A549 (cell line): ENCODE data around the gene WDR38. TPM values are rescaled to one million over a fixed set of nuclear protein-coding genes. Genes with fewer than 3 reads are reported as not detected.

Experiments used
- ATAC-seq, 2 experiments: fragments of 200-7000 bp in 1 of 2; fragments of >200 bp in 1 of 2; cut with Nextera tagmentation in 1 of 2; cut with Tn5 transposase in 1 of 2; 3 replicates each; pipeline versions ENCODE4 v1.8.0 to v1.9.1; 2018 to 2020; ENCODE audit warnings: mild to moderate bottlenecking in 1 of 2, moderate library complexity in 1 of 2
- CTCF ChIA-PET: fragments of 300-600 bp; sonication (Branson Sonifier 250); formaldehyde crosslinking; extraction: SDS; loops from one replicate; lab custom pipeline; 2021; ENCODE audit warnings: antibody characterized with exemption, inconsistent platforms; lab: Yijun Ruan, JAX
- POLR2A ChIA-PET: fragments of 350-600 bp; formaldehyde crosslinking; extraction: SDS; loops from one replicate; lab custom pipeline; 2021; ENCODE audit warnings: antibody characterized with exemption, inconsistent platforms; lab: Yijun Ruan, JAX
- DNase-seq, 2 experiments: peaks; one replicate each; pipeline versions ENCODE4 v3.0.0 to v3.0.0-alpha.2; 2011 to 2016; ENCODE audit warnings: low read depth in 1 of 2, low spot score in 1 of 2
- FAIRE-seq: peaks from 2 replicates; lab custom pipeline; 2011; peaks lifted over from hg19 to GRCh38; lab: Jason Lieb, UNC
- H3K27ac ChIP-seq, 2 experiments: fragments of >200 bp; sonication (Bioruptor Twin); formaldehyde crosslinking; 3 replicates each; pipeline ENCODE4 v1.5.1; 2016 to 2017
- H3K4me1 ChIP-seq: fragments of >200 bp; sonication (Bioruptor Twin); formaldehyde crosslinking; 3 replicates; pipeline ENCODE4 v1.6.1; 2016
- H3K4me2 ChIP-seq: fragments of >200 bp; sonication (Bioruptor Twin); formaldehyde crosslinking; 3 replicates; pipeline ENCODE4 v1.6.1; 2016
- H3K4me3 ChIP-seq: fragments of >200 bp; sonication (Bioruptor Twin); formaldehyde crosslinking; 3 replicates; pipeline ENCODE4 v1.5.1; 2016
- H3K9me3 ChIP-seq: fragments of >200 bp; sonication (Bioruptor Twin); formaldehyde crosslinking; 3 replicates; pipeline ENCODE4 v1.6.1; 2016
- CTCF ChIP-seq: fragments of >200 bp; sonication (Bioruptor Twin); formaldehyde crosslinking; IDR thresholded peaks from 3 replicates; pipeline ENCODE4 v1.5.1; 2016
- E2F6 ChIP-seq: IDR thresholded peaks from 2 replicates; pipeline ENCODE4 v1.6.1; 2012; ENCODE audit warnings: low read depth, borderline replicate concordance
- EHF ChIP-seq: fragments of 250-450 bp; sonication (Bioruptor Pico); IDR thresholded peaks from 2 replicates; pipeline ENCODE4 v1.5.0; 2020; ENCODE audit warnings: mild to moderate bottlenecking
- ELK1 ChIP-seq: fragments of 150-350 bp; IDR thresholded peaks from 2 replicates; pipeline ENCODE4 v1.6.1; 2014; ENCODE audit warnings: low read depth, mild to moderate bottlenecking, low read length
- FOSB ChIP-seq: fragments of 250-450 bp; sonication (Bioruptor Pico); IDR thresholded peaks from 2 replicates; pipeline ENCODE4 v1.5.0; 2020; ENCODE audit warnings: mild to moderate bottlenecking, moderate library complexity
- GATA3 ChIP-seq: IDR thresholded peaks from 2 replicates; pipeline ENCODE4 v1.6.1; 2012; ENCODE audit warnings: borderline replicate concordance
- HEYL ChIP-seq: fragments of 250-450 bp; sonication (Bioruptor Pico); IDR thresholded peaks from 2 replicates; pipeline ENCODE4 v1.8.0; 2021; ENCODE audit warnings: mild to moderate bottlenecking, moderate library complexity
- HOXB13 ChIP-seq: fragments of 250-450 bp; sonication (Bioruptor Pico); IDR thresholded peaks from 2 replicates; pipeline ENCODE4 v1.5.0; 2020; ENCODE audit warnings: low read depth, mild to moderate bottlenecking, moderate library complexity
- MAX ChIP-seq: IDR thresholded peaks from 2 replicates; pipeline ENCODE4 v1.6.1; 2012
- MAZ ChIP-seq: fragments of 150-350 bp; IDR thresholded peaks from 2 replicates; pipeline ENCODE4 v1.6.1; 2014; ENCODE audit warnings: antibody characterized with exemption, low read depth, low read length, borderline replicate concordance
- MYC ChIP-seq: IDR thresholded peaks from 2 replicates; pipeline ENCODE4 v1.6.1; 2012; ENCODE audit warnings: mild to moderate bottlenecking, inconsistent platforms, low read length, improper control_type of control experiment, borderline replicate concordance
- PBX3 ChIP-seq: IDR thresholded peaks from 2 replicates; pipeline ENCODE4 v1.6.1; 2012
- POLR2AphosphoS2 ChIP-seq: conservative IDR thresholded peaks from 2 replicates; pipeline ENCODE4 v1.6.1; 2012; ENCODE audit warnings: low read length, improper control_type of control experiment, inconsistent platforms
- RAD21 ChIP-seq, 2 experiments: fragments of >200 bp in 1 of 2; sonication (Bioruptor Twin) in 1 of 2; formaldehyde crosslinking in 1 of 2; IDR thresholded peaks in 1 of 2; conservative IDR thresholded peaks in 1 of 2; 2 replicates in 1 of 2; 3 replicates in 1 of 2; pipeline ENCODE4 v1.6.1; 2012 to 2018; ENCODE audit warnings: inconsistent platforms in 1 of 2
- REST ChIP-seq: fragments of 200-600 bp; sonication (generic); IDR thresholded peaks from 2 replicates; pipeline ENCODE4 v1.6.1; 2016; ENCODE audit warnings: antibody characterized with exemption, mild to moderate bottlenecking, moderate library complexity
- SMC3 ChIP-seq: fragments of >200 bp; sonication (Bioruptor Twin); formaldehyde crosslinking; IDR thresholded peaks from 3 replicates; pipeline ENCODE4 v1.6.1; 2018; ENCODE audit warnings: inconsistent platforms
- WGBS: methylation state at CpG from one replicate; pipeline ENCODE4 v1.1.6; 2017; ENCODE audit errors: missing lambda C conversion rate; 5-methylcytosine and 5-hydroxymethylcytosine counted together
- polyA plus RNA-seq, 4 experiments: library from polyadenylated mRNA; depleted of rRNA in 3 of 4; stranded (reverse); fragments of >200 nt; fragmentation: RNase III in 1 of 4; extraction: RNeasy Plus Mini Kit Qiagen cat#74134 plus additional on column Dnase treatment in 1 of 4; gene quantifications; 2 replicates in 3 of 4; 3 replicates in 1 of 4; pipeline ENCODE4 v1.2.3, GENCODE V29; 2011 to 2017

WDR38 gene
- polyA plus RNA-seq, 2 of the 4 experiments (the other 2 are of a cell fraction): not detected

GRCh38 chr9:124855566-124855943, 2.3 kb downstream of the WDR38 start (continued):
- TF ChIP-seq REST (no peak), MYC (no peak)
- TF ChIP-seq, all 56 proteins: peak for 0

GRCh38 chr9:124855944-124856765, 2.9 kb downstream of the WDR38 start:
- peaks cover 43% of the 10 kb centered on the region for H3K4me1 ChIP-seq
- FAIRE-seq: no peak
- peak; percentile 44 to 60 for ATAC-seq

More at GRCh38 chr9:124855944-124856765, 2.9 kb downstream of the WDR38 start:
- H3K9me3 ChIP-seq: no peaks in the 10 kb centered on the region
- TF ChIP-seq GATA3 (peak; percentile 8; the same call in 1 of the 2 replicates), FOSB (CRISPR knock-in tag) (peak; percentile 84; the same call in 1 of the 2 replicates), E2F6 (0 out of 2 replicates have a peak, but pooled peaks have one; percentile 2), SMC3 (peak; percentile 42; the same call in 2 of the 3 replicates), POLR2AphosphoS2 (0 out of 2 replicates have a peak, but pooled peaks have one; percentile 6), HEYL (CRISPR knock-in tag) (no peak), RAD21 (conservative IDR thresholded peaks at IDR 0.05 in 1 of 2, IDR thresholded peaks at IDR 0.05 in 1 of 2) (peak; percentile 33 to 43; a peak in 3 of 5 replicates), EHF (CRISPR knock-in tag) (0 out of 2 replicates have a peak, but pooled peaks have one; percentile 14), HOXB13 (no peak), MAZ (no peak), CTCF (peak; percentile 40), PBX3 (peak; percentile 73), MAX (peak; percentile 50), ELK1 (no peak)
- CTCF ChIA-PET: interaction anchor here (0.5 to 43.0 kb wide), 16 partner anchors 10 to 448 kb away, joined by 3 to 2512 read pairs (median 4); partner anchors contain the start of genes NR6A1 and OLFML2A
- H3K27ac ChIP-seq: no peak overlapping the region
- no peak overlapping the region for H3K4me2 ChIP-seq
- DNase-seq: peak in 1 of 2 experiments; percentile 67
- POLR2A ChIA-PET: interaction anchor here (0.9 to 5.5 kb wide), 7 partner anchors 13 to 197 kb away, joined by 3 to 52 read pairs (median 3); partner anchors contain the start of gene NR6A1
- 68% methylated on average over 6 of the region's 16 CpGs for WGBS
- H3K4me3 ChIP-seq: no peak overlapping the region
